ENCODE results near the gene AFF3. TPM values are rescaled to one million over a fixed set of nuclear protein-coding genes. Genes with fewer than 3 reads are reported as not detected.

The AFF3 gene
- total RNA-seq, 3 donors from 2014 or later = 4.2 to 56.6 (median 5.2) TPM

- Histone ChIP-seq H3K4me1 (ENCODE audit: low read depth) (no peaks in the 10 kb centered on the region), H3K36me3 (ENCODE audit: low read depth) (no peaks in the 10 kb centered on the region), H3K4me3 (no peak overlapping the region), H3K9me3 (no peaks in the 10 kb centered on the region)
- ATAC-seq = no peak
- TF ChIP-seq, protein P1, sequence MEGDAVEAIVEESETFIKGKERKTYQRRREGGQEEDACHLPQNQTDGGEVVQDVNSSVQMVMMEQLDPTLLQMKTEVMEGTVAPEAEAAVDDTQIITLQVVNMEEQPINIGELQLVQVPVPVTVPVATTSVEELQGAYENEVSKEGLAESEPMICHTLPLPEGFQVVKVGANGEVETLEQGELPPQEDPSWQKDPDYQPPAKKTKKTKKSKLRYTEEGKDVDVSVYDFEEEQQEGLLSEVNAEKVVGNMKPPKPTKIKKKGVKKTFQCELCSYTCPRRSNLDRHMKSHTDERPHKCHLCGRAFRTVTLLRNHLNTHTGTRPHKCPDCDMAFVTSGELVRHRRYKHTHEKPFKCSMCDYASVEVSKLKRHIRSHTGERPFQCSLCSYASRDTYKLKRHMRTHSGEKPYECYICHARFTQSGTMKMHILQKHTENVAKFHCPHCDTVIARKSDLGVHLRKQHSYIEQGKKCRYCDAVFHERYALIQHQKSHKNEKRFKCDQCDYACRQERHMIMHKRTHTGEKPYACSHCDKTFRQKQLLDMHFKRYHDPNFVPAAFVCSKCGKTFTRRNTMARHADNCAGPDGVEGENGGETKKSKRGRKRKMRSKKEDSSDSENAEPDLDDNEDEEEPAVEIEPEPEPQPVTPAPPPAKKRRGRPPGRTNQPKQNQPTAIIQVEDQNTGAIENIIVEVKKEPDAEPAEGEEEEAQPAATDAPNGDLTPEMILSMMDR (IDR thresholded peaks at IDR 0.05) = no peak
- intact Hi-C loops (cut with DNase I, micrococcal nuclease) = no loop called here
- no peak for DNase-seq
These were observed 171.0 kb downstream of the AFF3 start for GRCh38 chr2:99971326-99971900.

- ATAC-seq (no peak), DNase-seq (no peak)
- TF ChIP-seq, protein P1 (IDR thresholded peaks at IDR 0.05) = no peak
- no peaks in the 10 kb centered on the region for H3K36me3 ChIP-seq (ENCODE audit: low read depth)
- intact Hi-C loops (cut with DNase I, micrococcal nuclease) = no loop called here
- no peaks in the 10 kb centered on the region for H3K4me1 ChIP-seq (ENCODE audit: low read depth)
- H3K9me3 ChIP-seq = no peaks in the 10 kb centered on the region
- H3K4me3 ChIP-seq = no peak overlapping the region
These were observed 172.0 kb downstream of the AFF3 start for GRCh38 chr2:99970292-99970868.

DNA sequence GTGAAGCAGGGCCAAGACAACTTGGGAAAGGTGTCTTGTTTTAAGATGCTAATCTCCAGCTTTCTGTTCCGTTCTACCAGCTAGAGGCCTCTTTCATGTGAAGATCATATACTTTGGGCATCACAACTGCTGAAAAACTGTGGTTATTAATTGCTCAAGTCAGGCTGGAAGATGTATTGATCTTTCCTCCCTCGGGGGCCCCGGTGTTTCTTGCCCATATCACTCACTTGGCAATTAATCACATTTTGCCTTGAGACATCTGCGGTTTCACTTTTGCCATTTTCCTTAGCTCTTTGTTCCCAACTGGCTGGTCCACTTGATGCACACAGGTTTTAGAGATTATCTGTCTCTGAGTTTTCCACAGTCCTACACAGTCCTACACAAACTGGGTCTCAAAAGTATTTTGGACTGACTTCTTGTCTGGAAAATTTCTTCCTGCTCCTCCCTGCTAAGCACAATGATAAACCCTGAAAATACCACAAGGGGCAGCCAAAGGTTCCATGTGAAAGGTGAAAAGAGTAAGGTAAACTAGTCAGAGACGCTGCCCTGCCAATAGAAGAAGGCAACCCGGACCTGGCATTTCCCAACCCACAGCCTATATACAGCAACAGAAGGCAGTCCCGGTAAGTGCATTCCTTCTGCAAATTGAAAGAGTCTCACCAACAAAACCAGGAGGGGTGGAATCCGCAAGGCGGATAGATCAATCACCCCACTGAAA, 181.0 kb downstream of the AFF3 start:
- H3K4me3 ChIP-seq = no peak overlapping the region
- H3K4me1 ChIP-seq (ENCODE audit: low read depth) = no peaks in the 10 kb centered on the region
- DNase-seq (no peak), ATAC-seq (no peak)
- intact Hi-C loops (cut with DNase I, micrococcal nuclease) = no loop called here
- no peaks in the 10 kb centered on the region for H3K36me3 ChIP-seq (ENCODE audit: low read depth)
- no peaks in the 10 kb centered on the region for H3K9me3 ChIP-seq
- TF ChIP-seq, protein P1 (IDR thresholded peaks at IDR 0.05) = no peak

- TF ChIP-seq, protein P1 (IDR thresholded peaks at IDR 0.05) = no peak
- intact Hi-C loops (cut with DNase I, micrococcal nuclease) = no loop called here
- H3K4me1 ChIP-seq (ENCODE audit: low read depth) = no peaks in the 10 kb centered on the region
- no peaks in the 10 kb centered on the region for H3K9me3 ChIP-seq
- H3K4me3 ChIP-seq = no peak overlapping the region
- no peaks in the 10 kb centered on the region for H3K36me3 ChIP-seq (ENCODE audit: low read depth)
- ATAC-seq = no peak
- DNase-seq = no peak
These were observed 181.6 kb downstream of the AFF3 start for GRCh38 chr2:99960790-99961189.

DNA sequence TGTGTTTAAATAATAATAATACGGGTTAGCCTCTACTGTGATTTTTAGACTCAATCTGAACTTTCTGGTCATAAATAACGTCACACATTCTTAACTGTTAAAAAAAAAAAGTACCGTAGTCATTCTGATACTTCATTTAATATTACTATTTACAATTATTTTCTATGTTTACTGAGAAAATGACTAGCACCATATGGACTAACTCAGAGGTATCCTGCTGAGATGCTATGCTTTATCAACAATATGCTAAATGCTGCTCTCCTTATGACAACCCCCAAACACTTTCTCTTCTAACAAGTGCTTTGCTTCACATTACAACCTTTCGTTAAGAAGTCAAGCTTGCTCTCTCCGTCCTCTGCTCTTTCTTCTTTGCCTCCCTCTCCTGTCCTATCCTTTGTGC, 182.1 kb downstream of the AFF3 start:
- H3K9me3 ChIP-seq = no peaks in the 10 kb centered on the region
- no peak for DNase-seq
- ATAC-seq = no peak
- no peaks in the 10 kb centered on the region for H3K36me3 ChIP-seq (ENCODE audit: low read depth)
- no peaks in the 10 kb centered on the region for H3K4me1 ChIP-seq (ENCODE audit: low read depth)
- intact Hi-C loops (cut with DNase I, micrococcal nuclease) = no loop called here
- TF ChIP-seq, protein P1 (IDR thresholded peaks at IDR 0.05) = no peak
- no peak overlapping the region for H3K4me3 ChIP-seq
